Measurements from ENCODE around the gene CUEDC1. TPM values are rescaled to one million over a fixed set of nuclear protein-coding genes. Genes with fewer than 3 reads are reported as not detected.

Gene CUEDC1
- total RNA-seq, 4 donors from 2014 or later = 30.3 to 72.2 (median 51.2) TPM

DNA sequence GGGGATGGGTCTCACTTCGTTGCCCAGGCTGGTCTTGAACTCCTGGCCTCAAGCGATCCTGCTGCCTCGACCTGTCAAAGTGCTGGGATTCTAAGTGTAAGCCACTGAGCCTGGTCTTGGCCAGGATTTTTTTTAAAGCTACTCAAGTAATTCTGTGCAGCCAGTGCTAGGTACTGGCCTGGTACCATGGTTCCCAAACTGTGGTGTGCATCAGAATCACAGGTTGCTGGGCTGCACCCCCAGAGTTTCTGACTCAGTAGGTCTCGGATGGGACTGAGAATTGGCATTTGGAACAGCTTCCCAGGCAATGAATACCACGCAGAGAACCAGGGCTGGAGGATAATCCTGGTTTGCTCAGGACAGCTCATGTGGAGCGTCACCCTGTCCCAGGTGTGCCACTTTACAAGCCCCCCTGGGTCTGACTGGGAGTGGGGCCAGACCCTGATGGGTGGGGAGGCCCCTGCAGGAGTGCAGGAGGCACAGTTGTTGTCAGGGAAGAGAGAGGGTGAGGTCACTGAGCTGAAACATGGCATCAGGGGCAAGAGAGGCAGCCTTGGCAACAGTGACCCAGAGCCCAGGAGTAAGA, 94.7 kb downstream of the CUEDC1 start:
- Histone ChIP-seq H3K36me3 (peaks cover 0 to 19% (median 12%) of the 10 kb centered on the region in 4 donors), H3K4me3 (peak overlapping the region; percentile 60 to 71 (median 64)), H3K27ac (replicated peaks in 1 of 4) (peak overlapping the region; percentile 88 to 96 (median 94)), H3K4me1 (peaks cover 44 to 84% (median 75%) of the 10 kb centered on the region in 4 donors), H3K9me3 (no peaks in the 10 kb centered on the region), H3K27me3 (no peaks in the 10 kb centered on the region)
- 70% methylated on average over 6 of the region's 6 CpGs for WGBS
- intact Hi-C loops (cut with DNase I) = no loop called here
- TF ChIP-seq EP300 (IDR thresholded peaks at IDR 0.05) (no peak), POLR2AphosphoS5 (IDR thresholded peaks at IDR 0.05) (no peak), POLR2A (IDR thresholded peaks at IDR 0.05; ENCODE audit: low read depth) (no peak)
- TF ChIP-seq, protein P1, sequence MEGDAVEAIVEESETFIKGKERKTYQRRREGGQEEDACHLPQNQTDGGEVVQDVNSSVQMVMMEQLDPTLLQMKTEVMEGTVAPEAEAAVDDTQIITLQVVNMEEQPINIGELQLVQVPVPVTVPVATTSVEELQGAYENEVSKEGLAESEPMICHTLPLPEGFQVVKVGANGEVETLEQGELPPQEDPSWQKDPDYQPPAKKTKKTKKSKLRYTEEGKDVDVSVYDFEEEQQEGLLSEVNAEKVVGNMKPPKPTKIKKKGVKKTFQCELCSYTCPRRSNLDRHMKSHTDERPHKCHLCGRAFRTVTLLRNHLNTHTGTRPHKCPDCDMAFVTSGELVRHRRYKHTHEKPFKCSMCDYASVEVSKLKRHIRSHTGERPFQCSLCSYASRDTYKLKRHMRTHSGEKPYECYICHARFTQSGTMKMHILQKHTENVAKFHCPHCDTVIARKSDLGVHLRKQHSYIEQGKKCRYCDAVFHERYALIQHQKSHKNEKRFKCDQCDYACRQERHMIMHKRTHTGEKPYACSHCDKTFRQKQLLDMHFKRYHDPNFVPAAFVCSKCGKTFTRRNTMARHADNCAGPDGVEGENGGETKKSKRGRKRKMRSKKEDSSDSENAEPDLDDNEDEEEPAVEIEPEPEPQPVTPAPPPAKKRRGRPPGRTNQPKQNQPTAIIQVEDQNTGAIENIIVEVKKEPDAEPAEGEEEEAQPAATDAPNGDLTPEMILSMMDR (IDR thresholded peaks at IDR 0.05) = no peak
- DNase-seq (ENCODE audit: extremely low spot score) = no peak

DNA sequence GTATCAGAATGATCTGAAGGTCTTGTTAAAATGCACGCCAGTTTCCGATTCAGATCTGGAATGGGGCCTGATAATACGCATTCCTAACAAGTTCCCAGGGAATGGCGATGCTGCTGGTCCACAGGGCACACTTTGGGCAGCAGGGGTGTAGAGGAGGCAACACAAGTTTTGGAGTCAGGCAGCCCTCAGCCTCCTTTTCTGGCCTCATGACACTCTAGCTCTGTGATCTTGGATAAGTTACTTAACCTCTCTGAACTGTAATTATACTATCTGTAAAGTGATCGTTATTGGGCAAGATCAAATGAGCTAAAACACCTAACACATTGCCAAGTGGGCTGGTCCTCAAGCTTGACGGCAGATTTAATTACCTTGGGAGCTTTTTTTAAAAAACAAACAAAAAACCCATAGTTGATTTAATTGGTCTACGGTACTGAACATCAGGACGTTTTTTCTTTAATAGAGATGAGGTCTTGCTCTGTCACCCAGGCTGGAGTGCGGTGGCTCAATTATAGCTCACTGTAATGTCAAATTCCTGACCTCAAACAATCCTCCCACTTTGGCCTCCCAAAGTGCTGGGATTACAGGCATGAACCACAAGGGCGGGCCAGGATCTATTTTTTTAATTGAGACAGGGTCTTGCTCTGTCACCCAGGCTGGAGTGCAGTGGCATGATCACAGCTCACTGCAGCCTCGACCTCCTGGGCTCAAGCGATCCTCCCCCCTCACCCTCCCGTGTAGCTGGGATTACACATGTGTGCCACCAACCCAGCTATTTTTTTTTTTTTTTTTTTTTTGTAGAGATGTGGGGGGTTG, 95.4 kb downstream of the CUEDC1 start:
- intact Hi-C loops (cut with DNase I) = loop anchor here (2.0 kb wide), 1 partner anchor 135 kb away; no protein-coding TSS in a partner anchor
- Histone ChIP-seq H3K27ac (replicated peaks in 1 of 4) (peak overlapping the region; percentile 88 to 96 (median 94)), H3K9me3 (no peaks in the 10 kb centered on the region), H3K36me3 (peaks cover 0 to 12% (median 5%) of the 10 kb centered on the region in 4 donors), H3K4me3 (no peak overlapping the region), H3K4me1 (peaks cover 47 to 91% (median 82%) of the 10 kb centered on the region in 4 donors), H3K27me3 (no peaks in the 10 kb centered on the region)
- TF ChIP-seq, protein P1 (IDR thresholded peaks at IDR 0.05) = no peak
- TF ChIP-seq POLR2A (IDR thresholded peaks at IDR 0.05; ENCODE audit: low read depth) (no peak), EP300 (IDR thresholded peaks at IDR 0.05) (no peak), POLR2AphosphoS5 (IDR thresholded peaks at IDR 0.05) (no peak)
- DNase-seq (ENCODE audit: extremely low spot score) = no peak
- WGBS = 52% methylated on average over 13 of the region's 13 CpGs

DNA sequence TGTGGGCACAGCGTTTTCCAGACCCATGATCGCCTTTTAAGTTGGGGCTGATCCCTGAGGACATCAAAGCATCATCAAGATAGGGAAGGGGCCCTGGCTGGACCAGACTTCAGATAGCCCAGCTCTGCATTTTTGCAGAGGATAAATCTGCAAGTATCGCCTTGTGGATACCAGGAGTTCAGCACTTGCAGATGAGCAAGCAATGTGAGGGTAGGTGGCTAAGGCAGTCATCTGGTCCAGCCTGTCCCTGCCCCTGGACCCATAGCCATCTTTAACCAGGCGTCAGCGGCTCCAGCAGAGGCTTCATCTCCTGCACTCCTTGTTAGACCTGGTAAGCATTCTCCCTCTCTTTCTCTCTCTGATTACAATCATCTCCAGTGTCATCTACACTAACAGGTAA, 96.4 kb downstream of the CUEDC1 start:
- H3K4me1 ChIP-seq = peaks cover 56 to 98% (median 92%) of the 10 kb centered on the region in 4 donors
- no peaks in the 10 kb centered on the region for H3K27me3 ChIP-seq
- peaks cover 0 to 3% (median 0%) of the 10 kb centered on the region in 4 donors for H3K36me3 ChIP-seq
- intact Hi-C loops (cut with DNase I) = loop anchor here (2.0 kb wide), 1 partner anchor 136 kb away; no protein-coding TSS in a partner anchor
- peak overlapping the region; percentile 88 to 96 (median 94) for H3K27ac ChIP-seq (replicated peaks in 1 of 4)
- WGBS = 92% methylated on average over 4 of the region's 5 CpGs
- H3K4me3 ChIP-seq = no peak overlapping the region
- H3K9me3 ChIP-seq = no peaks in the 10 kb centered on the region
- no peak for DNase-seq (ENCODE audit: extremely low spot score)
- TF ChIP-seq POLR2AphosphoS5 (IDR thresholded peaks at IDR 0.05) = no peak
- TF ChIP-seq, protein P1 (IDR thresholded peaks at IDR 0.05) = no peak
- no peak for TF ChIP-seq POLR2A (IDR thresholded peaks at IDR 0.05; ENCODE audit: low read depth)
- TF ChIP-seq EP300 (IDR thresholded peaks at IDR 0.05) = no peak

- Histone ChIP-seq H3K36me3 (no peaks in the 10 kb centered on the region), H3K4me1 (peaks cover 58 to 98% (median 93%) of the 10 kb centered on the region in 4 donors), H3K4me3 (no peak overlapping the region), H3K27me3 (no peaks in the 10 kb centered on the region), H3K27ac (replicated peaks in 1 of 4) (peak overlapping the region; percentile 83 to 98 (median 93)), H3K9me3 (no peaks in the 10 kb centered on the region)
- intact Hi-C loops (cut with DNase I) = no loop called here
- TF ChIP-seq POLR2AphosphoS5 (IDR thresholded peaks at IDR 0.05) (no peak), POLR2A (IDR thresholded peaks at IDR 0.05; ENCODE audit: low read depth) (no peak), EP300 (IDR thresholded peaks at IDR 0.05) (no peak)
- TF ChIP-seq, protein P1 (IDR thresholded peaks at IDR 0.05) = no peak
- no peak for DNase-seq (ENCODE audit: extremely low spot score)
- WGBS = 74% methylated on average over 10 of the region's 10 CpGs
These were observed 98.2 kb downstream of the CUEDC1 start for GRCh38 chr17:57856792-57857620.
